Psoas muscle (tissue), 8 donors: Measurements from ENCODE around the gene ECHDC1. TPM values are rescaled to one million over a fixed set of nuclear protein-coding genes. Genes with fewer than 3 reads are reported as not detected.

Source experiments
- ATAC-seq, 4 donors: fragments of 200-7000 bp; cut with Tn5 transposase; one replicate each; pipeline ENCODE4 v1.9.1; 2020; ENCODE audit warnings: moderate library complexity in 3 of 4, mild to moderate bottlenecking in 2 of 4
- DNase-seq, 2 donors: peaks; one replicate each; pipeline ENCODE4 v3.0.0-alpha.2; 2020
- H3K27ac ChIP-seq: fragments of 200-600 bp; one replicate; pipeline ENCODE4 v1.8.0; 2022
- H3K27me3 ChIP-seq, 3 donors: fragments of 200-600 bp in 1 of 3; one replicate each; pipeline versions ENCODE4 v1.6.1 to v1.8.0; 2013 to 2022; ENCODE audit warnings: low read length in 2 of 3, mild to moderate bottlenecking in 2 of 3, moderate library complexity in 1 of 3; ENCODE audit not compliant: insufficient read depth in 3 of 3
- H3K36me3 ChIP-seq, 2 donors: fragments of 200-600 bp in 1 of 2; one replicate each; pipeline versions ENCODE4 v1.6.1 to v1.8.0; 2013 to 2022; ENCODE audit warnings: low read depth in 1 of 2, mild to moderate bottlenecking in 1 of 2, moderate library complexity in 1 of 2; ENCODE audit not compliant: insufficient read depth in 1 of 2
- H3K4me1 ChIP-seq: fragments of 200-600 bp; one replicate; pipeline ENCODE4 v1.8.0; 2022
- H3K4me3 ChIP-seq: fragments of 200-600 bp; one replicate; pipeline ENCODE4 v1.8.0; 2022; ENCODE audit warnings: mild to moderate bottlenecking
- H3K9me3 ChIP-seq: fragments of 200-600 bp; one replicate; pipeline ENCODE4 v1.8.0; 2022
- WGBS, 3 donors: extraction: QIAGEN DNeasy Blood & Tissue Kit; methylation state at CpG; one replicate each; pipeline versions ENCODE4 v1.1.6 to v1.1.7; 2013; 5-methylcytosine and 5-hydroxymethylcytosine counted together
- intact Hi-C, 2 donors: fragments of 100-400 bp; cut with DNase I; formaldehyde crosslinking; loops; one replicate each; pipeline versions ENCODE4 v1.11.0 to v1.14.2; 2022
- polyA plus RNA-seq, 3 donors: library from polyadenylated mRNA; stranded (reverse); fragments of 200-250 nt; gene quantifications; one replicate each; pipeline ENCODE4 v1.2.3, GENCODE V29; 2013
- total RNA-seq, 4 donors: library from RNA; stranded (reverse); fragmentation: NEBNext Ultra II Directional in 2 of 4; extraction: Animal tissue kit (Norgen Biotek cat#: 25700) in 2 of 4; gene quantifications; one replicate each; pipeline versions ENCODE4 v1.2.1 to v1.2.4, GENCODE V29; 2021 to 2023
- TF ChIP-seq, protein P1 (sequence below): fragments of 200-600 bp; IDR thresholded peaks from one replicate; pipeline ENCODE4 v1.8.0; 2022; ENCODE audit warnings: antibody characterized with exemption
- donor health status: healthy with polysubstance abuse.
- donor health status: DM: no; HTN: no; CAD: no; lungs with moderate emphysema.
- donor health status: Bipolar disorder and iron deficiency.
- donor health status: healthy.
- donor health status: DM: yes; HTN: yes; CAD: no.
- donor health status: DM: no; HTN: no; CAD: no.
- donor health status: DM: no; HTN: no; CAD: no.
- donor health status: DM: yes; HTN: yes; CAD: no.

The ECHDC1 gene
- total and polyA plus RNA-seq, 7 donors, result 29.9 to 70.6 (median 33.6) TPM

DNA sequence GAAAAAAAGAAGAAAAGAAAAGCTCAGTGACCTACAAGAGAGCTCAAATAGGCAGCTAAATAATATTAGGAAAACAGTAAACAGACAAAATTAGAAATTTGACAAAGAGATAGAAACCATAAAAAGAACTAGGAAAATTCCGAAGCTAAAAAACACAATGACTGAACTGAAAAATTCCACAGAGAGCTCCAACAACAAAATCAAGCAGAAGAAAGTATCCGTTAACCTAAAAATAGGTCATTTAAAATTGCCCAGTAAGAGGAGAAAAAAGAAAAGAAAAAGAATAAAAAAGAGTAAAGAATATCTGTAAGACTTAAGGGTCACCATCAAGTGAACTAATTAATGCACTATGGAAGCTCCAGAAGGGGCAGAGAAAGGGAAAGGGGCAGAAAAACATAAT, 6.6 kb upstream of the ECHDC1 start:
- Histone ChIP-seq H3K4me3 (no peak overlapping the region), H3K36me3 (no peaks in the 10 kb centered on the region), H3K9me3 (peaks cover 17% of the 10 kb centered on the region), H3K27me3 (no peaks in the 10 kb centered on the region), H3K4me1 (no peaks in the 10 kb centered on the region), H3K27ac (no peak overlapping the region)
- DNase-seq (no peak), ATAC-seq (no peak)
- 96 to 99% (median 97%) methylated on average over 2 of the region's 2 CpGs for whole genome bisulfite sequencing, 3 donors
- intact Hi-C loops, result loop anchor here in 1 of 2 donors (10.0 kb wide), 1 partner anchor 105 kb away; the partner anchor contains the start of gene KIAA0408
- TF ChIP-seq, protein P1, sequence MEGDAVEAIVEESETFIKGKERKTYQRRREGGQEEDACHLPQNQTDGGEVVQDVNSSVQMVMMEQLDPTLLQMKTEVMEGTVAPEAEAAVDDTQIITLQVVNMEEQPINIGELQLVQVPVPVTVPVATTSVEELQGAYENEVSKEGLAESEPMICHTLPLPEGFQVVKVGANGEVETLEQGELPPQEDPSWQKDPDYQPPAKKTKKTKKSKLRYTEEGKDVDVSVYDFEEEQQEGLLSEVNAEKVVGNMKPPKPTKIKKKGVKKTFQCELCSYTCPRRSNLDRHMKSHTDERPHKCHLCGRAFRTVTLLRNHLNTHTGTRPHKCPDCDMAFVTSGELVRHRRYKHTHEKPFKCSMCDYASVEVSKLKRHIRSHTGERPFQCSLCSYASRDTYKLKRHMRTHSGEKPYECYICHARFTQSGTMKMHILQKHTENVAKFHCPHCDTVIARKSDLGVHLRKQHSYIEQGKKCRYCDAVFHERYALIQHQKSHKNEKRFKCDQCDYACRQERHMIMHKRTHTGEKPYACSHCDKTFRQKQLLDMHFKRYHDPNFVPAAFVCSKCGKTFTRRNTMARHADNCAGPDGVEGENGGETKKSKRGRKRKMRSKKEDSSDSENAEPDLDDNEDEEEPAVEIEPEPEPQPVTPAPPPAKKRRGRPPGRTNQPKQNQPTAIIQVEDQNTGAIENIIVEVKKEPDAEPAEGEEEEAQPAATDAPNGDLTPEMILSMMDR, result no peak

DNA sequence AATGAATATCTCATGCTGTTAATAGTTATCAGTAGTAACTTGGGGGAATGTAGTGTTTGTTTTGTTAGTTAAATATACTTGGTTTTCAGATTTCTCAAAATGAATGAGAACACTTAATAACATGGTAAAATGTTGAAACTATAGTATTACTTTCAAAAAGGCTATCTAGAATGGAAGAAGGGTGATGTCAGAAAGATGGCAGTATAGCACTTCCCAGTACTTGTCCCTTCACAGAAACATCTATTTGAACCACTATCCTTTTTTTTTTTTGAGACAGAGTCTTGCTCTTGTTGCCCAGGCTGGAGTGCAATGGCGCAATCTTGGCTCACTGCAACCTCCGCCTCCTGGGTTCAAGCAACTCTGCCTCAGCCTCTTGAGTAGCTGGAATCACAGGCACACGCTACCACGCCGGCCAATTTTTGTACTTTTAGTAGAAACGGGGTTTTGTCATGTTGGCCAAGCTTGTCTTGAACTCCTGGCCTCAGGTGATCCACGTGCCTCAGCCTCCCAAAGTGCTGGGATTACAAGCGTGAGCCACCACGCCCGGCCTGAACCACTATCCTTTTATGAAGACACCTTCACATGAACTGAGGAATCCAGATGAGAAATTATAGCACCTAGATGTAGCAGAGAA, 4.7 kb upstream of the ECHDC1 start:
- H3K27ac ChIP-seq, result no peak overlapping the region
- 95 to 98% (median 98%) methylated on average over 10 of the region's 10 CpGs for WGBS, 3 donors
- peaks cover 16% of the 10 kb centered on the region for H3K9me3 ChIP-seq
- TF ChIP-seq, protein P1, result no peak
- intact Hi-C loops, result loop anchor here in 1 of 2 donors (10.0 kb wide), 1 partner anchor 107 kb away; the partner anchor contains the start of gene KIAA0408
- H3K36me3 ChIP-seq, result no peaks in the 10 kb centered on the region
- DNase-seq (no peak), ATAC-seq (no peak)
- no peak overlapping the region for H3K4me3 ChIP-seq
- no peaks in the 10 kb centered on the region for H3K27me3 ChIP-seq
- no peaks in the 10 kb centered on the region for H3K4me1 ChIP-seq

DNA sequence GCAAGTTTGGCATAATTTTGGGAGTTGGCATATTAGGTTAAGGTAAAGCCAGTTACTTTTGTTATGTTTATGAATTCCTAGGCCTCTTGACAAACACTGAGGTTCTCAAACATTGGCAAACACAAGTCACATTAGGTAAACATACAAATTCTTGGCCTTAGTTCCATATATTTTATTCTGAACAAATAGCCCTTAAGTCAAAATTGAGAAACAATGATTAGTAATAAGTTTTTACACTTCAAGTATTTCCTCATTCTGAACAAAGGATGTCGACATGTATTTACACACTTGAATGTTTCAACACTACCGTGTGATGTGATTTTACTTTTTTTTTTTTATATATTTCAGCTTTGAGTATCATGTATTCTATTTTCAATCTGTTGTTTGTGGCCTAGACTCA, 3.8 kb upstream of the ECHDC1 start:
- TF ChIP-seq, protein P1, result no peak
- no peak overlapping the region for H3K4me3 ChIP-seq
- intact Hi-C loops, result loop anchor here in 1 of 2 donors (10.0 kb wide), 1 partner anchor 108 kb away; the partner anchor contains the start of gene KIAA0408
- no peak for DNase-seq
- no peaks in the 10 kb centered on the region for H3K36me3 ChIP-seq
- peaks cover 4% of the 10 kb centered on the region for H3K4me1 ChIP-seq
- 81 to 89% (median 84%) methylated on average over 2 of the region's 2 CpGs for WGBS, 3 donors
- H3K9me3 ChIP-seq, result peaks cover 16% of the 10 kb centered on the region
- ATAC-seq, result no peak
- H3K27ac ChIP-seq, result no peak overlapping the region
- no peaks in the 10 kb centered on the region for H3K27me3 ChIP-seq

DNA sequence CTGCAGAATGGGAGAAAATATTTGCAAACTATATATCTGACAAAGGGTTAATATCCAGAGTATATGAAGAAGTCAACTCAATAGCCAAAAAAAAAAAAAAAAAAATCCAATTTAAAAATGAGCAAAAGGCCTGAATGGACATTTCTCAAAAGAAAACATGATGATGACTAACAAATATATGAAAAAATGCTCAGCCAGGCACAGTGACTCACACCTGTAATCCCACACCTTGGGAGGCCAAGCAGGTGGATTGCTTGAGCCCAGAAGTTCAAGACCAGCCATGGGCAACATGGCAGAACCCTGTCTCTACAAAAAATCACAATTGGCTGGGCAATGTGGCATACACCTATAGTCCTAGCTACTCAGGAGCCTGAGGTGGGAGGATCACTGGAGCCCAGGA, 2.1 kb upstream of the ECHDC1 start:
- H3K27me3 ChIP-seq, result no peaks in the 10 kb centered on the region
- H3K4me1 ChIP-seq, result peaks cover 19% of the 10 kb centered on the region
- no peak for ATAC-seq
- no peaks in the 10 kb centered on the region for H3K36me3 ChIP-seq
- DNase-seq, result no peak
- TF ChIP-seq, protein P1, result no peak
- H3K4me3 ChIP-seq, result no peak overlapping the region
- H3K27ac ChIP-seq, result no peak overlapping the region
- intact Hi-C loops, result loop anchor here in 1 of 2 donors (10.0 kb wide), 1 partner anchor 109 kb away; the partner anchor contains the start of gene KIAA0408
- peaks cover 13% of the 10 kb centered on the region for H3K9me3 ChIP-seq
